A204.1 (cell line): ENCODE data around the gene LIN9.
"Not testable (repeated sequence)": the region's sequence is repeated elsewhere in the genome, so short reads cannot be mapped to it uniquely, and the experiment has no call there.

Experiments
- FAIRE-seq: peaks from 2 replicates; lab custom pipeline; 2012; peaks lifted over from hg19 to GRCh38; lab: Jason Lieb, UNC

LIN9 gene

DNA sequence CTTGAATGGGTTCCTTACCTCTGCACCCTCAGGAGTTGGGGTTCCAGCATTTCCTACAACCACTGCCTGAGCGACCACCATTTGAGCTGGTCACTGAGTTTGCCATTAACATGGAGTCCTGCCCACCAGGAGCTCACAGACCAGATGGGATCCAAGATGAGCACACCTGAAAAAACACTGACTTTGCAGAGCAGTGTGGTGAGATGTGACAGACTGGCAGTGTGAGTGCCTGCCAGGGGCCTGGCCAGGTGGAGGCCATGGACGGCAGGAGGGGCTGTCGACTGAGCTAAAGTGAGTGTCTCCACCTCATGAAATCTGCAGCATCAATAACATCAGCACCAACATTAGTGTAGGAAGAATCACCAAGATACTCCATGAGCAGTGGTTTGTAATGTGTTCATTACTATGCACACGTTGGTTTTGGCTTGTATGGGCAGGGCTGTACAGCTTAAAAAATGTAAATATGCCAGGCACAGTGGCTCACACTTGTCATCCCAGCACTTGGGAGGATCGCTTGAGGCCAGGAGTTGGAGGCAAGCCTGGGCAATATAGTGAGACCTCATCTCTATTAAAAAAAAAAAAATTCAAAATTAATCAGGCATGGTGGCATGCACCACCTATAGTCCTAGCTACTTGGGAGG lies 97.7 kb downstream of the LIN9 start:
- FAIRE-seq: no peak

DNA sequence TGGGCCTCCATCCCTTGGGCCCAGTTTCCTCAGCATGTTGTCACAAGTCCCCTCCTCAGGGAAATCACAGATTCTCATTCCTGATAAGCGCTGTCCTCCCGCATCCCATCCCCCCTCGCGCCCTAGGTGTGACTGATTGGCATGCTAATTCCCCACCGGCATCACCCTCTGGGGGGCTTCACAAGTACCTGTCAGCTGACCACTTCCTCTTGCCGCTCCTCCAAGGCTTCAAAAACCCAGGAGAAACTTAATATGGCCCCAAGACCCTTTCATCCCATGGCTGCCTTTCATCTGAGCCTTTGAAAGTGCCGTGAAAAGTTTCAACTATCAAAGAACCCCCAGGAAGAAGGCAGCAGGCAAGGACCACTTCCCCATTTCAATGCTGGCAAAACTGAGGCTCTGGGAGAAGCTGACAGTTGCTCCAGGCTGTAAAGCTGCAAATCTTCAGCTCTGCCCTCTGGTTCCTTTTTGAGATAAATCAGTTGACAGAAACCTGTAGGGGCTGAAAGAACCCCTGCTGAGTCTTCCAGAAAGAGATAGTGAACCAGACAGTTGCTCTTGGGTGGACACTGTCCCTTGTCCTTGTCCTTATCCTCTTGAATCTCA lies 98.3 kb downstream of the LIN9 start:
- no peak for FAIRE-seq

GRCh38 chr1:226209307-226210059 lies 99.5 kb downstream of the LIN9 start:
- no peak for FAIRE-seq

- FAIRE-seq: no peak
Observed at GRCh38 chr1:226207048-226207447, 101.9 kb downstream of the LIN9 start.

DNA sequence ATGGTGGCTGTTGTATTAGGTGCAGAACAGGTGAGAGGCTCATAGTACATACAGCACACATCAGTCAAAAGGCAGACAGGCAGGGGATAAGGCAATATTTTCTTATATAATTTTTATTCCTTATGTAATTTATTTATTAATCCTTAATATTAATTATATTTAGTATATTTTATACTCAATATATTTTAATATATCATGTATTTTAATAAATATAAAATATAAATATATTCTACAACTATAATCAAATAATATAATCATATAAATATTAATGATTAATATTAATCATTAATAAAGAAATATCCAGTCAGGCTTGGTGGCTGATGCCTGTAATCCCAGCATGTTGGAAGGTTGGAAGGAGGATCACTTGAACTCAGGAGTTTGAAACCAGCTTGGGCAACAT lies 104.8 kb downstream of the LIN9 start:
- FAIRE-seq: peak; percentile 87

DNA sequence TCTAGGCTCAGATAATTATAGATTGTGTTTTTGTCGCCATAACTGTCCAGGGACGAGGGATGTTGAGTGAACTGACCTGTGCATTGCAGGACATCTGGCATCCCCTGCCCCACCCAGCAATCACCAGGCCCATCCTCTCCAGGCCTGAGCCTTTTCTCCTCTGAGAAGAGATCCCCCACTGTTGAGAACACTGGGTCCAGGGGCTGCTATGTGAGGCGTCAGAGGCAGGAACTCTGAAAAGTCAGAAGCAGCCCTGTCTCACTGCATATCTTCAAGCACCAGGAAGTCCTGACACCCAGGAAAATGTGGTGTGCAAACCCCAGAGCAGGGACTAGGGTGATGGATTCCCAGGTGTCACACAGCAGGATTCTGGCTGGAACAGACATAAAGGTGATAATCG lies 105.3 kb downstream of the LIN9 start:
- no peak for FAIRE-seq

GRCh38 chr1:226203240-226203639 lies 105.7 kb downstream of the LIN9 start:
- no peak for FAIRE-seq

GRCh38 chr1:226202666-226203065 lies 106.3 kb downstream of the LIN9 start:
- not testable (repeated sequence) for FAIRE-seq

- no peak for FAIRE-seq
Observed at GRCh38 chr1:226202246-226202645, 106.7 kb downstream of the LIN9 start.

GRCh38 chr1:226201029-226201593 lies 107.9 kb downstream of the LIN9 start:
- FAIRE-seq: no peak

DNA sequence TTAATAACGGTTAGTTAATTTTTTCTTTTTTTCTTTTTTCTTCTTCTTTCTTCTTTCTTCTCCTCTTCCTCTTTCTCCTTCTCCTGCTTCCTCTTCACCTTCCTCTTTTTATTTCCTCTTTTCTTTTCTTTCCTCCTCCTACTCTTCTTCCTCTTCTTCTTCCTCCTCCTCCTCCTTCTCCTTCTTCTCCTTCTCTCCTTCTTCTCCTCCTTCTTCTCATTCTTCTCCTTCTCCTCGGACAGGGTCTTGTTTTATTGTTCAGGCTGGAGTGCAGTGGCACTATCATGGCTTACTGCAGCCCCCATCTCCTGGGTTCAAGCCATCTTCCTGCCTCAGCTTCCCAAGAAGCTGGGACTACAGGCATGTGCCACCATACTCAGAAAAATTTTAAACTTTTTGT lies 109.0 kb downstream of the LIN9 start:
- no peak for FAIRE-seq

DNA sequence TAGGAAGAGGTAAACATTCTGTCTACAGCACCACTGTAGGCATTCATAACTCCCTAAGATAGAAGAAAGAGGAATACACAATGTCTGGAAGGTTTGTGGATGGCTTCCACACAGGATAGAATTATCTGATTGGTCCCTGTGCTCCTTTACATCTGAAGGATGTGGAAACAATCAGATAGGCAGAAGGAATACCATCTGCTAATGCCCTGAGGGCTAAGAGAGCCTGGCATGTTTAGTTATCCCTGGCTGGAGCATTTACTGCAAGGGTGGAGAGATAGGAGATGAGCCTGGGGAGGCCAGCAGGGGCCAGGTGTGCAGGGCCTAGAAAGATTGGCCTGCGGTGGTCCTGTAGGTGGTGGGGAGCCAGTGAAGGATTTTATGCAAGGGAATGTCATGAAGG lies 113.8 kb downstream of the LIN9 start:
- FAIRE-seq: no peak

- FAIRE-seq: no peak
Observed at GRCh38 chr1:226187380-226187779, 121.6 kb downstream of the LIN9 start.

DNA sequence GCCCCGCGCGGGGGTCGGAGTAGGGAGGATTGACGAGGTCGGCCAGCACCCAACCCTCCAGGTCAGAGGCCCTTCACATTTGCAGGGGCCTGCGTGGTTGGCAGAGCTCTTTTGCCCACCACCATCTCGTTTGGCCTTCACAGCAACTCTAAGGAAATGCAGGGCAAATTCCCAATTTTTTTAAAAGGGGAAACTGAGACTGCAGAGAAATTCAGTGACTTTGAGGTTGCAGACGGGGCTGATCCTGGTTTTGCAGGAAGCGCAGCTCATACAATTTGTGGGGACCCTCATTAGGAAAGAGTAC lies 122.0 kb downstream of the LIN9 start:
- FAIRE-seq: no peak

DNA sequence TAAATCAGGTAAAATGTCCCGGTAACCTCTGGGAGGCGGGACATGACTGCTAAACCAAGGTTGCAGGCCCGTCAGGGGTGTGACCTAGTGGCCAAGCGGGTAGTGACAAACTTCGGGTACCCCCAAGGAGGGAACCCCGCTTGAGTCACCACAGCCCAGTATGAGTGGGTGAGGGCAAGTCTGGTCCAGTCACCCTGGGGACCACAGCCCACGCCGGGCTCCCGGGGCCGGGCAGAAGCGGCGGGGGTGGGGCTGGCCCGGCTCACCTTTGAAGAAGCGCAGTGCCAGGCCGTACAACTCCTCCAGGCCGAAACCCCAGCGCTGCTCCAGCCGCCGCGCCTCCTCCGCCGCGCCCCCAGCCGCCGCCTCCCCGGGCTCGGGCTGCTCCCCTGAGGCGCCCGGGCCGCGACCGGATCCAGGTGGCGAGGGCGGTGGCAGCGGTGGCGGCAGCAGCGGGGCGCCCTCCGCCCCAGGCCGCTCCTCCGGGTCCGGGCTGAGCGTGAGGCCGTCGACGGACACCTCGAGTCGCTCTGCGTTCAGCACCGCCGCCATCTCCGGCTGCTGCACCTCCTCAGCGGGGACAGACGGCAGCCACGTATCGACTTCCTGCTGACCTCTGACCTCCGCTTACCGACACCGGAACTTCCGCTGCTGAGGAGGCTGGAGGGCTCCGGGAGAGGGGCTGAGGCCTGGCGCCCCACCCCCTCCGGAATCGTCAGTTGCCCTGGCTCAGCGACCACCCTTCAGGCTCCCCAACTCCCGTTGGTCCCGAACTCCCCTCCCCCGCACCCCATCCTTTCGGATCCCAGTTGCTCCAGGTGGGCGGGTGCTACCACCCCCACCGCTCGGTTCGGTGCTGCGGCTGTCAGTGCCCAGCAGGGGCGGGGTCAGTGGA lies 122.6 kb downstream of the LIN9 start, which contains the start of gene ACBD3:
ACBD3 (minus strand) TSS at position 618 of the 895 bp plus-strand sequence; CDS start at position 552, 66 bp downstream.
- no peak for FAIRE-seq

DNA sequence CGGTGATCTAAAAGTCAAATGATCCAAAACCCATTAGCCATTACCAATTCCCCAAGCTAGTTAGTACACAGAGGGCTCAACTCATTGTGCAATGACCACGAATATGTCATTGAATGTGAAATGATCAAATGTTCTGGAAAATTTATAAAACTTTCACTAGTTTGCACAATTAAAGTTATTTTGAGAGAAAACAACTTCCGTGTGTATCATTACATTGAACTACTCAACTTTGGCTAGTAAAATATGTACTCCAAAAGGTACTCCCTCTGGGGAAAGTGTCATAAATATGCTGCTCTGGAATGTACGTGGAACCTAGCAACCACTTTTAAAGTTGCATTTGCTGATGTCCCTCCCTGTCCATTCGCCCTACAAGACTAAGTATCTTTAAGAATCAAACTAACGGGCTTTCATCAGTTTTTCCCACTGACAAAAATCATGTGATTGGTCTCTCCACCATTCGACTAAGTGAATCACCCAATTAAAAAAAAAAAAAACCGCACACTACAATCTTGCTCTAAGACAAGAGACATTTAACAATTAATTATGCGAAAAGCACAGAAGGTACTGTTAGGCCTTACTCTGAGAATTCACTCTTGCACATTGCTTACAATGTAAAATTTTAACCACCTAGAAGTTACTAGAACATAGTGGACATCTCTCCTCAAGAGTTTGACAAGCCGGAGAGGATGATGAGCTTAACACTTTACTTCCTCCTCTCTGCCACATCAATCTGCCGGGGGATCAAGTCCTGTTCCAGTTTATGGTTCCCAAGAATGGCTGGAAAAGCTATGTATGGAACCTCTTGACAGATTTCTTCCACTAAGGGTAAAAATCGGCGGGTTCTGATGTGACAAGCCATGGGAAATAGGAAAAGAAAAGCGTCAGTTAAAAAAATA lies 123.6 kb downstream of the LIN9 start:
- no peak for FAIRE-seq

- FAIRE-seq: no peak
Observed at GRCh38 chr1:226181996-226182714, 126.8 kb downstream of the LIN9 start.
